RWPE1 (cell line): Measurements from ENCODE around the gene CCDC141.

Source experiments
- CTCF ChIA-PET: fragments of 350-600 bp; sonication (Branson Sonifier 250); formaldehyde crosslinking; extraction: SDS; loops from one replicate; lab custom pipeline; 2021; lab: Yijun Ruan, JAX
- POLR2A ChIA-PET: fragments of 400-600 bp; formaldehyde crosslinking; extraction: SDS; loops from one replicate; lab custom pipeline; 2020; ENCODE audit warnings: antibody characterized with exemption; ENCODE audit not compliant: low non-redundant PET; lab: Yijun Ruan, JAX
- DNase-seq: peaks from one replicate; pipeline ENCODE4 v3.0.0; 2012; ENCODE audit warnings: low spot score
- H3K27ac ChIP-seq: fragments of 450-650 bp; 2 replicates; pipeline ENCODE4 v1.5.1; 2017
- CTCF ChIP-seq: fragments of 450-650 bp; conservative IDR thresholded peaks from 2 replicates; pipeline ENCODE4 v1.5.1; 2017; ENCODE audit warnings: low read depth, mild to moderate bottlenecking

Gene CCDC141

GRCh38 chr2:178980815-178981214 lies 69.1 kb downstream of the CCDC141 start:
- DNase-seq = no peak
- no peak overlapping the region for H3K27ac ChIP-seq
- ChIA-PET CTCF (no interaction called here), POLR2A (no interaction called here)
- TF ChIP-seq CTCF = no peak

- CTCF ChIA-PET = no interaction called here
- H3K27ac ChIP-seq = no peak overlapping the region
- POLR2A ChIA-PET = no interaction called here
- DNase-seq = no peak
- TF ChIP-seq CTCF = no peak
These were observed 71.3 kb downstream of the CCDC141 start for GRCh38 chr2:178978667-178979066.

GRCh38 chr2:178976351-178976750 lies 73.6 kb downstream of the CCDC141 start:
- no peak for TF ChIP-seq CTCF
- POLR2A ChIA-PET = no interaction called here
- CTCF ChIA-PET = no interaction called here

GRCh38 chr2:178962805-178963433 lies 87.0 kb downstream of the CCDC141 start:
- TF ChIP-seq CTCF = no peak
- no peak for DNase-seq
- ChIA-PET POLR2A (no interaction called here), CTCF (no interaction called here)
- H3K27ac ChIP-seq = no peak overlapping the region

More at GRCh38 chr2:178976351-178976750, 73.6 kb downstream of the CCDC141 start:
- no peak overlapping the region for H3K27ac ChIP-seq
- no peak for DNase-seq

- no peak for TF ChIP-seq CTCF
- CTCF ChIA-PET = no interaction called here
- POLR2A ChIA-PET = no interaction called here
- H3K27ac ChIP-seq = no peak overlapping the region
- no peak for DNase-seq
These were observed 87.8 kb downstream of the CCDC141 start for GRCh38 chr2:178962152-178962551.

GRCh38 chr2:178954049-178954448 lies 95.9 kb downstream of the CCDC141 start:
- H3K27ac ChIP-seq = no peak overlapping the region
- ChIA-PET POLR2A (no interaction called here), CTCF (interaction anchor here (0.5 to 1.0 kb wide), 2 partner anchors 63 to 925 kb away, joined by 3 read pairs; no protein-coding TSS in a partner anchor)
- no peak for TF ChIP-seq CTCF
- no peak for DNase-seq
